Epithelial cell of esophagus (primary cell): Measurements from ENCODE around the gene IGF1R.

Experiments used
- DNase-seq: peaks from one replicate; pipeline ENCODE4 v3.0.0; 2010; ENCODE audit warnings: low read depth
- H3K4me3 ChIP-seq: 2 replicates; pipeline ENCODE4 v1.5.1; 2011; ENCODE audit warnings: mild to moderate bottlenecking, low read length, control low read depth
- TF ChIP-seq, protein P1 (sequence below): IDR thresholded peaks from 2 replicates; pipeline ENCODE4 v1.5.1; 2011; ENCODE audit warnings: low read depth, mild to moderate bottlenecking, low read length, control low read depth, inconsistent platforms; ENCODE audit not compliant: insufficient read depth; ENCODE audit errors: missing control alignments

IGF1R gene

DNA sequence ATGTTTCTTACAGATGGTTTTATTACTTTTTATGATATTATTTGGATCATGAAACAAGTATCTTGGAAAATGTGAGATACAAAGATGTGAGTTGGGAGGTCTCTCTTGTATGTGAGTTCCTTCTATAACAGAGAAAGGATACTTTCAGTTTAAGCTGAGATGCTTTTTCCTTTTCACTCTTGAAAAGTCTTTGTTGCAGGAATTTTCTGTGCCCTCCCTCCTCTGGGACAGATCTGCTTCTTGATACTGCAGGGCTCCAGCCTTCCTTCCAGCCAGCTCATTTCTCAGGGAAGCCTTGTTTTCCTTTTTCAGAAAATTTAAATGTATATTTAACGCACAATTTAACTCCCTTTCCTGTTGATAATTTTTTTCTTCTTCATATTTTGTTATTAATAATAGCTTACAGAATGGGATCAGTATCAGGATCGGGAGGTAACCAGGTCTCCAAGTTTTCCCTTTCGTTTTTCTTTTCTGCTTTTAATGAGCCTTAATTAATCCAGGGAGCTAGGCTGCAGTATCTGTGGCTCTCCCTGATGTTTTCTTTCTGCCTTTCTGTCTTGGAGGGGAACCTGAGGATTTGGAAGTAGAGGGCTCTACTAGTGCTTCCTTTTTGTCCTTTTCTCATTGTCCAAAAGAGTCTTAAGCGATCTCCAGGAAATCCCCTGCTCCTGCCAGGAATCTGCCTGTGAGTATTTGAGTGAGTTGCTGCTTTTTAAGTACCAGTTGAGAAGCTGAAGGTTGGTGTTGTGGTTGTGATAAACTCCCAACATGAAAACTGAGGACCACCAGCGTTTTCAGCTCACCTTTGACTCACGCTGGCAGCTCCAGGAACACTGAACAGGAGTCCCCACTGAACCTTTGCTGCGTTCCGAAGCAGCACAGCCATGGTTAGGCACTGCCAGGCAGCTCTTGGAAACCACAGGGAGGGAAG, 105.7 kb downstream of the IGF1R start:
- TF ChIP-seq, protein P1, sequence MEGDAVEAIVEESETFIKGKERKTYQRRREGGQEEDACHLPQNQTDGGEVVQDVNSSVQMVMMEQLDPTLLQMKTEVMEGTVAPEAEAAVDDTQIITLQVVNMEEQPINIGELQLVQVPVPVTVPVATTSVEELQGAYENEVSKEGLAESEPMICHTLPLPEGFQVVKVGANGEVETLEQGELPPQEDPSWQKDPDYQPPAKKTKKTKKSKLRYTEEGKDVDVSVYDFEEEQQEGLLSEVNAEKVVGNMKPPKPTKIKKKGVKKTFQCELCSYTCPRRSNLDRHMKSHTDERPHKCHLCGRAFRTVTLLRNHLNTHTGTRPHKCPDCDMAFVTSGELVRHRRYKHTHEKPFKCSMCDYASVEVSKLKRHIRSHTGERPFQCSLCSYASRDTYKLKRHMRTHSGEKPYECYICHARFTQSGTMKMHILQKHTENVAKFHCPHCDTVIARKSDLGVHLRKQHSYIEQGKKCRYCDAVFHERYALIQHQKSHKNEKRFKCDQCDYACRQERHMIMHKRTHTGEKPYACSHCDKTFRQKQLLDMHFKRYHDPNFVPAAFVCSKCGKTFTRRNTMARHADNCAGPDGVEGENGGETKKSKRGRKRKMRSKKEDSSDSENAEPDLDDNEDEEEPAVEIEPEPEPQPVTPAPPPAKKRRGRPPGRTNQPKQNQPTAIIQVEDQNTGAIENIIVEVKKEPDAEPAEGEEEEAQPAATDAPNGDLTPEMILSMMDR, result no peak
- DNase-seq, result peak; percentile 47
- peak overlapping the region; percentile 25 for H3K4me3 ChIP-seq

DNA sequence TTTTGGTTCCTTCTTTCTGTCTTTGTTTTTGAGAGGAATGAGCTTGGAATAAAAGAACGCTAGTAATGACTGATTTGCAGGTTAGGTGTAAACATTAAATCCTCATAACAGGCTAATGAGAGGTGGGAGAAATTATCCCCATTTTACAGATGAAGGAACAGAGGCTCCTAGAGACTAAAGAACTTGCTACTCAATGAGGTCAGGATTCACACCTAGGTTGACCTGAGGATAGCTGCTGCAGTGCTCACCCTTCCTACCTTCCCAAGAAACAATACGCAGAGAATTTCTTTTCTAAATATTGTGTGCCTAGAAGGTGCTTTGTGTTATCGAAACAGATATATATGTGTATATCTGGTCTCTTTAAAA, 106.3 kb downstream of the IGF1R start:
- H3K4me3 ChIP-seq, result no peak overlapping the region
- TF ChIP-seq, protein P1, result no peak
- DNase-seq, result no peak

DNA sequence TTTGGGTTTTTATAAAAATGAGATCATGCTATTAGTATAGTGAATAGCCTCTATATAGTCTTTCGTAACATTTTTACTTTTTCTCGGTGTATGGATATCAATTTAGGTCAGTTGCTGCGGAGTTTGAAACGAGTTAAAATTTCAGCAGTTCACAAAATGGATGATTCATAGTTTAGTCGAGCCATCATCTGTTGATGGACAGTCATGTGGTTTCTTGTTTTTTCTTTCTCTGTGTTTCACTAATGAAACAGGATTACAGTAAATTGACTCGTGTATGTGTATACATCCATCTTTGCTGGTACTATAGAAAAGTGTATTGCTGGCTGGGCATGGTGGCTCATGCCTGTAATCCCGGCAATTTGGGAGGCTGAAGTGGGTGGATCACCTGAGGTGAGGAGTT, 106.8 kb downstream of the IGF1R start:
- H3K4me3 ChIP-seq, result no peak overlapping the region
- TF ChIP-seq, protein P1, result no peak
- DNase-seq, result peak; percentile 56

DNA sequence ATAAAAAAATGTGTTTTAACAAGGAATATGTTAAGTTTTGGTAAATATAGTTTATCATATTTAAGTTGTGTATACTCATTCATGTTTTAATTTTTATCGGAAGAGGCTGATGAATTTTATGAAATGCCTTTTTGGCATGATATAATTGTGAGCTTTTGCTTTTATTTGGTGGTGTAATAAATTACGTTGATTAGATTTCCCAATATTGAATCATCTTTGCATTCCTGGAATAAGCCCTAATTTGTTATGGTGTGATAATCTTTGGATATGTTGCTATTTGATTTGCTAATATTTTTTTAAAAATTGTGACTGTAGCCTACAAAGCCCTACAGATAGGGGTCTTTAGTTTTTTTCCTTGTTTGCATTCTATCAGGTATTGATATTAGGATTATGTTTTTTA, 107.4 kb downstream of the IGF1R start:
- TF ChIP-seq, protein P1, result no peak
- no peak for DNase-seq
- H3K4me3 ChIP-seq, result no peak overlapping the region

DNA sequence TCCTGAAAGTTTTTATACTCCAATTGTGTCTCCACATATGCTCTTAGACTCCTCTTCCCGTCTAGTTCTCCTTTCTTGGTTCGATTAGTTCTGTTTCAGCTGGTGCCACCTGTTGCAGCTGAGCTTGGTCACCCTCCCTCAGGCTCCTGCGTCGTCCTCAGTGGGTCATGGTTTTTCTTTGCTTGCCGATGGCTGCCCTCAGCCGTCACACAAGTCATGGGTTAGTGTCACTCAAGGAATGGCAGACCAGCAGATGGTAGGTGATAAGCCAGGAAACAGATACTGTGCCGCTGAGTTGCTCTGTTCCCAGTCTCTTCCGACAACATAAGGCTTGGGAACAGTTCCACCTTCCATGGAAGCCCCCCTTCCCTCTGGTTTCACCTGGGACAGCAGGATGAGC, 109.9 kb downstream of the IGF1R start:
- no peak for DNase-seq
- no peak overlapping the region for H3K4me3 ChIP-seq
- TF ChIP-seq, protein P1, result no peak

DNA sequence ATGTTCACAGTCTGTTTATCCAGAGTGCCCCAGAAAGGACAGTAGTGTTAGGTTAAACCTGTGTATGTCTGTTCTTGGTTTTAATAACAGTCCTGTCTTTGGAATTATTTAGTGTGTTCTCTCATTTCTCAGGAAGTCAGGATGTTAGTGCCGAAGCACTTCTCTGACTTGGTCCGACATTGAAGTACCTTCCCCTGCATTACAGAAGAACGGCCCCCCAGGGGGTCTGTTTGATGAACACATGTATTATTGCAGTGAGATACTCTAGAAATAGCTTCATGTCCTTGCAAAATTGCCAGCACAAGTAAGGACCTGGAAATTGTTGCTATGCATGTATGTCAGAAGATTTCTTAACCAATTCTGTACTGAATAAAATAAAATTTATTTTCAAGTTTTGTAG, 110.9 kb downstream of the IGF1R start:
- DNase-seq, result no peak
- TF ChIP-seq, protein P1, result no peak

More for the DNA sequence above, 110.9 kb downstream of the IGF1R start:
- H3K4me3 ChIP-seq, result no peak overlapping the region
